ENCODE measurements around the gene PLA2G4A.

- TF ChIP-seq CTCF (IDR thresholded peaks at IDR 0.05) = no peak
- no peak for TF ChIP-seq POLR2A (IDR thresholded peaks at IDR 0.05)
Observed at GRCh38 chr1:186811892-186812291, 16.9 kb upstream of the PLA2G4A start.

Data from esophagus squamous epithelium (tissue), 4 donors.